Measurements from ENCODE around the gene TRIM67.

- TF ChIP-seq CTCF (conservative IDR thresholded peaks at IDR 0.05; ENCODE audit: low read depth, low read length) (no peak), EZH2 (IDR thresholded peaks at IDR 0.05; ENCODE audit: low read length, unreplicated experiment) (no peak), EZH2phosphoT487 (IDR thresholded peaks at IDR 0.05; ENCODE audit: borderline replicate concordance, low read length) (no peak)
Measured at GRCh38 chr1:231188072-231188471, 26.2 kb downstream of the TRIM67 start.
